GM12878 (cell line): ENCODE data around the gene MFAP2. TPM values are rescaled to one million over a fixed set of nuclear protein-coding genes. Genes with fewer than 3 reads are reported as not detected.

Source experiments
- ATAC-seq: fragments of 200-7000 bp; cut with Tn5 transposase; 3 replicates; pipeline ENCODE4 v1.9.1; 2020; ENCODE audit warnings: mild to moderate bottlenecking, moderate library complexity
- BruUV-seq: library from RNA; stranded (reverse); fragments of 400-500 nt; replicated peaks from 2 replicates; lab custom pipeline; 2021; lab: Mats Ljungman, UMichigan
- CTCF ChIA-PET: fragments of 300-600 bp; sonication (Branson Sonifier 250); formaldehyde crosslinking; extraction: SDS; loops from one replicate; lab custom pipeline; 2021; ENCODE audit warnings: inconsistent platforms; lab: Yijun Ruan, JAX
- POLR2A ChIA-PET: fragments of 350-600 bp; formaldehyde crosslinking; extraction: SDS; loops from one replicate; lab custom pipeline; 2021; ENCODE audit warnings: inconsistent platforms; lab: Charles Lee
- RAD21 ChIA-PET: fragments of 300-600 bp; sonication (Branson Sonifier 250); formaldehyde crosslinking; loops from one replicate; lab custom pipeline; 2023; ENCODE audit warnings: antibody characterized with exemption; ENCODE audit not compliant: unreplicated experiment; lab: Charles Lee
- SMC1A ChIA-PET: fragments of 300-600 bp; sonication (Branson Sonifier 250); formaldehyde crosslinking; loops from one replicate; lab custom pipeline; 2023; ENCODE audit not compliant: unreplicated experiment, uncharacterized antibody; lab: Charles Lee
- DNase-seq: peaks from one replicate; pipeline ENCODE4 v3.0.0-alpha.2; 2011; ENCODE audit warnings: low read depth, low spot score
- FAIRE-seq: peaks from 3 replicates; lab custom pipeline; 2011; peaks lifted over from hg19 to GRCh38; lab: Jason Lieb, UNC
- H2AFZ ChIP-seq: 2 replicates; pipeline ENCODE4 v1.6.0; 2011; ENCODE audit warnings: low read depth, low read length, control low read depth; ENCODE audit not compliant: control insufficient read depth
- H3K27ac ChIP-seq: 2 replicates; pipeline ENCODE4 v1.5.1; 2011; ENCODE audit warnings: control low read depth; ENCODE audit not compliant: control insufficient read depth, insufficient read depth
- H3K27me3 ChIP-seq, 2 experiments: replicated peaks in 1 of 2; 2 replicates each; pipeline versions ENCODE4 v1.6.0 to v1.6.1; 2011; ENCODE audit warnings: low read length in 1 of 2; ENCODE audit not compliant: control insufficient read depth in 2 of 2, insufficient read depth in 2 of 2
- H3K36me3 ChIP-seq, 2 experiments: 2 replicates each; pipeline ENCODE4 v1.5.1; 2011; ENCODE audit warnings: low read length in 1 of 2; ENCODE audit not compliant: control insufficient read depth in 2 of 2, insufficient read depth in 2 of 2
- H3K4me1 ChIP-seq: 2 replicates; pipeline ENCODE4 v1.6.1; 2011; ENCODE audit warnings: mild to moderate bottlenecking, low read length, moderate library complexity, mixed read lengths; ENCODE audit not compliant: control insufficient read depth, insufficient read depth
- H3K4me2 ChIP-seq: 2 replicates; pipeline ENCODE4 v1.6.0; 2011; ENCODE audit warnings: control low read depth; ENCODE audit not compliant: control insufficient read depth, insufficient read depth
- H3K4me3 ChIP-seq: fragments of 200-600 bp; sonication (generic); 2 replicates; pipeline ENCODE4 v1.5.1; 2016
- H3K79me2 ChIP-seq: 2 replicates; pipeline ENCODE4 v1.6.0; 2011; ENCODE audit warnings: low read length; ENCODE audit not compliant: control insufficient read depth, insufficient read depth
- H3K9ac ChIP-seq: 2 replicates; pipeline ENCODE4 v1.8.0; 2011; ENCODE audit warnings: low read length, control low read depth, mixed read lengths; ENCODE audit not compliant: control insufficient read depth, insufficient read depth
- H3K9me3 ChIP-seq: replicated peaks from 3 replicates; pipeline ENCODE4 v1.5.1; 2011; ENCODE audit warnings: mild to moderate bottlenecking, low read length; ENCODE audit not compliant: control insufficient read depth, insufficient read depth
- H4K20me1 ChIP-seq: 2 replicates; pipeline ENCODE4 v1.6.0; 2011; ENCODE audit not compliant: control insufficient read depth, insufficient read depth
- CBX3 ChIP-seq: fragments of 200-600 bp; sonication (generic); IDR thresholded peaks from 2 replicates; pipeline ENCODE4 v1.6.1; 2016; ENCODE audit warnings: low read depth, borderline replicate concordance
- CHD1 ChIP-seq: IDR thresholded peaks from 2 replicates; pipeline ENCODE4 v1.6.1; 2012; ENCODE audit warnings: low read depth, low read length, improper control_type of control experiment
- E2F8 ChIP-seq: fragments of 450-650 bp; IDR thresholded peaks from 2 replicates; pipeline ENCODE4 v1.6.1; 2018; ENCODE audit warnings: mild to moderate bottlenecking, low read depth, moderate library complexity; ENCODE audit not compliant: partially characterized antibody
- IRF4 ChIP-seq: IDR thresholded peaks from 2 replicates; pipeline ENCODE4 v1.6.1; 2011; ENCODE audit warnings: low read depth, low read length
- KAT2A ChIP-seq: conservative IDR thresholded peaks from 2 replicates; pipeline ENCODE4 v1.6.1; 2011; ENCODE audit warnings: low read depth, low read length; ENCODE audit not compliant: control insufficient read depth
- KDM1A ChIP-seq: fragments of 200-600 bp; sonication (generic); IDR thresholded peaks from 2 replicates; pipeline ENCODE4 v1.6.1; 2016; ENCODE audit warnings: borderline replicate concordance
- RCOR1 ChIP-seq: conservative IDR thresholded peaks from 2 replicates; pipeline ENCODE4 v1.6.1; 2012; ENCODE audit warnings: low read depth, low read length, improper control_type of control experiment
- RELB ChIP-seq: fragments of 450-650 bp; IDR thresholded peaks from 2 replicates; pipeline ENCODE4 v1.6.1; 2017; ENCODE audit warnings: low read depth, mild to moderate bottlenecking, moderate library complexity
- SREBF1 ChIP-seq: IDR thresholded peaks from 2 replicates; pipeline ENCODE4 v1.6.1; 2012; ENCODE audit warnings: mild to moderate bottlenecking, low read length
- SRF ChIP-seq, 2 experiments: IDR thresholded peaks; 2 replicates each; pipeline ENCODE4 v1.6.1; 2011; ENCODE audit warnings: low read depth in 2 of 2, low read length in 2 of 2, mild to moderate bottlenecking in 1 of 2, moderate library complexity in 1 of 2
- TARDBP ChIP-seq: IDR thresholded peaks from 2 replicates; pipeline ENCODE4 v1.6.1; 2016; ENCODE audit warnings: borderline replicate concordance
- TCF3 ChIP-seq: IDR thresholded peaks from 2 replicates; pipeline ENCODE4 v1.6.1; 2012; ENCODE audit warnings: low read depth, mild to moderate bottlenecking, low read length, borderline replicate concordance; ENCODE audit not compliant: insufficient read depth
- USF1 ChIP-seq: IDR thresholded peaks from 2 replicates; pipeline ENCODE4 v1.6.1; 2011; ENCODE audit warnings: borderline replicate concordance, low read depth, mild to moderate bottlenecking, moderate library complexity, mixed read lengths, low read length; ENCODE audit not compliant: insufficient read depth; ENCODE audit errors: extremely low read length
- ZBTB40 ChIP-seq: fragments of 450-650 bp; IDR thresholded peaks from 2 replicates; pipeline ENCODE4 v1.6.1; 2016; ENCODE audit warnings: mild to moderate bottlenecking, moderate library complexity, borderline replicate concordance
- WGBS: methylation state at CpG from one replicate; pipeline ENCODE4 v1.1.6; 2016; ENCODE audit warnings: low lambda C conversion rate; ENCODE audit not compliant: insufficient replicate concordance, insufficient coverage; ENCODE audit errors: missing lambda C conversion rate; 5-methylcytosine and 5-hydroxymethylcytosine counted together
- in situ Hi-C: fragments of 300-500 bp; cut with MboI; formaldehyde crosslinking; loops from 9 replicates; pipeline ENCODE4 v1.14.3; 2018; ENCODE audit warnings: mixed read lengths
- intact Hi-C: fragments of 100-400 bp; cut with micrococcal nuclease; formaldehyde crosslinking; loops from one replicate; pipeline ENCODE4 v1.14.2; 2022; ENCODE audit not compliant: unreplicated experiment
- polyA plus RNA-seq, 11 experiments: library from polyadenylated mRNA; depleted of rRNA in 4 of 11; unstranded in 6 of 11; stranded (reverse) in 5 of 11; fragments of >200 nt; fragmentation: Nextera tagmentation in 4 of 11; fragmentation: Illumina TruSeq in 1 of 11; extraction: Ambion mirVana in 4 of 11; extraction: Trizol in 1 of 11; gene quantifications; 1 replicate in 1 of 11; 2 replicates in 10 of 11; pipeline versions ENCODE4 v1.2.1 to v1.2.3, GENCODE V29; 2011 to 2016; ENCODE audit warnings: inconsistent platforms in 2 of 11, missing spikeins in 2 of 11, low read depth in 1 of 11
- total RNA-seq, 4 experiments: library from RNA; depleted of rRNA in 3 of 4; stranded (reverse); fragments of >200 nt in 3 of 4; fragmentation: Illumina TruSeq in 1 of 4; extraction: Trizol in 1 of 4; gene quantifications; 2 replicates each; pipeline versions ENCODE4 v1.2.1 to v1.2.3, GENCODE V29; 2013 to 2021

The MFAP2 gene
- total and polyA plus RNA-seq, 10 of the 15 experiments (the other 5 are each of a cell fraction or from before 2014, with no cell fraction given): 0.16 TPM; not detected in 9

- Histone ChIP-seq H3K36me3 (no peaks in the 10 kb centered on the region), H3K4me1 (no peaks in the 10 kb centered on the region), H3K9me3 (no peaks in the 10 kb centered on the region), H3K27ac (no peak overlapping the region), H2AFZ (no peak overlapping the region), H3K27me3 (no peaks in the 10 kb centered on the region), H3K9ac (no peak overlapping the region), H3K4me3 (no peak overlapping the region), H3K79me2 (no peaks in the 10 kb centered on the region), H3K4me2 (no peak overlapping the region), H4K20me1 (no peaks in the 10 kb centered on the region)
- ChIA-PET POLR2A (no interaction called here), CTCF (no interaction called here), RAD21 (no interaction called here), SMC1A (no interaction called here)
- in situ Hi-C loops: no loop called here
- intact Hi-C loops: no loop called here
- no peak for ATAC-seq
- 96% methylated on average over 12 of the region's 12 CpGs for WGBS
- DNase-seq: no peak
- FAIRE-seq: no peak
- no TSS peak for BruUV-seq
- TF ChIP-seq TARDBP: no peak
- TF ChIP-seq SREBF1: no peak
- TF ChIP-seq KDM1A: no peak
- TF ChIP-seq RELB: no peak
- TF ChIP-seq E2F8: no peak
- no peak for TF ChIP-seq TCF3
- no peak for TF ChIP-seq CBX3
- no peak for TF ChIP-seq CHD1
- no peak for TF ChIP-seq SRF (IDR thresholded peaks at IDR 0.05; ENCODE audit: low read depth in 2 of 2, low read length in 2 of 2)
- no peak for TF ChIP-seq KAT2A
- TF ChIP-seq USF1: no peak
- no peak for TF ChIP-seq IRF4
- no peak for TF ChIP-seq RCOR1
- TF ChIP-seq ZBTB40: no peak
Observed at GRCh38 chr1:16991571-16991970, 11.2 kb upstream of the MFAP2 start.
